Raji (cell line): ENCODE measurements around the gene OR4X1.

Experiments
- POLR2A ChIP-seq: IDR thresholded peaks from 2 replicates; pipeline ENCODE4 v1.6.1; 2011; ENCODE audit warnings: low read depth, low read length, control low read depth; ENCODE audit not compliant: insufficient read depth

The OR4X1 gene

GRCh38 chr11:48263423-48263911 lies at the start of gene OR4X1:
Gene OR4X1, plus strand, starts transcription at chr11:48263861. Its CDS starts 0 bp downstream, at chr11:48263861.
- TF ChIP-seq POLR2A, result no peak

- no peak for TF ChIP-seq POLR2A
These were observed 47.2 kb upstream of the OR4X1 start, which contains the start of gene OR4B1 for GRCh38 chr11:48216510-48216909. Gene OR4B1, plus strand, starts transcription at chr11:48216810. Its CDS starts 0 bp downstream, at chr11:48216810.

- no peak for TF ChIP-seq POLR2A
These were observed 34.9 kb upstream of the OR4X1 start for GRCh38 chr11:48228761-48229160.

- no peak for TF ChIP-seq POLR2A
These were observed 25.9 kb upstream of the OR4X1 start for GRCh38 chr11:48237727-48238126.

GRCh38 chr11:48242501-48242900 lies 21.2 kb upstream of the OR4X1 start:
- TF ChIP-seq POLR2A, result no peak

- TF ChIP-seq POLR2A, result no peak
These were observed 18.9 kb upstream of the OR4X1 start, which contains the start of gene OR4X2 for GRCh38 chr11:48244804-48245203. Gene OR4X2, plus strand, starts transcription at chr11:48245104. Its CDS starts 0 bp downstream, at chr11:48245104.

- no peak for TF ChIP-seq POLR2A
These were observed 14.8 kb upstream of the OR4X1 start for GRCh38 chr11:48248902-48249301.

- no peak for TF ChIP-seq POLR2A
These were observed 2.1 kb upstream of the OR4X1 start for GRCh38 chr11:48261600-48261999.

GRCh38 chr11:48270621-48271020 lies 7.0 kb downstream of the OR4X1 start:
- TF ChIP-seq POLR2A, result no peak

GRCh38 chr11:48272606-48273005 lies 8.9 kb downstream of the OR4X1 start:
- TF ChIP-seq POLR2A, result no peak

GRCh38 chr11:48305923-48306322 lies 42.3 kb downstream of the OR4X1 start, which contains the start of gene OR4S1:
Gene OR4S1, plus strand, starts transcription at chr11:48306223. Its CDS starts 0 bp downstream, at chr11:48306223.
- TF ChIP-seq POLR2A, result no peak

GRCh38 chr11:48307760-48308386 lies 44.2 kb downstream of the OR4X1 start:
- no peak for TF ChIP-seq POLR2A
